Measurements from ENCODE around the gene DNAJC18. TPM values are rescaled to one million over a fixed set of nuclear protein-coding genes. Genes with fewer than 3 reads are reported as not detected.

The DNAJC18 gene
- total and polyA plus RNA-seq, 2 experiments from 2014 or later = 10.6 to 14.4 TPM

GRCh38 chr5:139415221-139415861 lies 24.0 kb downstream of the DNAJC18 start:
- Histone ChIP-seq H3K9me2 (replicated peaks; ENCODE audit: insufficient read depth) (no peaks in the 10 kb centered on the region), H3K4me1 (ENCODE audit: insufficient read depth) (peaks cover 21% of the 10 kb centered on the region), H4K20me1 (ENCODE audit: insufficient read depth, poor library complexity, severe bottlenecking) (no peaks in the 10 kb centered on the region), H3K27ac (no peak overlapping the region), H3K9me3 (ENCODE audit: low read depth) (no peaks in the 10 kb centered on the region), H3K79me2 (no peaks in the 10 kb centered on the region), H3K36me3 (replicated peaks; ENCODE audit: insufficient read depth, low read depth) (no peaks in the 10 kb centered on the region), H3K4me2 (no peak overlapping the region), H2AFZ (no peak overlapping the region), H3K27me3 (no peaks in the 10 kb centered on the region), H3K4me3 (no peak overlapping the region)
- WGBS (ENCODE audit: low lambda C conversion rate, missing lambda C conversion rate) = 91% methylated on average over 8 of the region's 8 CpGs
- no peak for TF ChIP-seq EZH2phosphoT487 (IDR thresholded peaks at IDR 0.05; ENCODE audit: low read depth, severe bottlenecking, unreplicated experiment)
- no peak for DNase-seq (ENCODE audit: low spot score)

GRCh38 chr5:139414581-139415130 lies 24.7 kb downstream of the DNAJC18 start:
- Histone ChIP-seq H3K36me3 (replicated peaks; ENCODE audit: insufficient read depth, low read depth) (no peaks in the 10 kb centered on the region), H3K4me3 (no peak overlapping the region), H3K27me3 (no peaks in the 10 kb centered on the region), H3K27ac (no peak overlapping the region), H3K4me1 (ENCODE audit: insufficient read depth) (peaks cover 21% of the 10 kb centered on the region), H3K79me2 (no peaks in the 10 kb centered on the region), H4K20me1 (ENCODE audit: insufficient read depth, poor library complexity, severe bottlenecking) (no peaks in the 10 kb centered on the region), H3K9me3 (ENCODE audit: low read depth) (no peaks in the 10 kb centered on the region), H3K9me2 (replicated peaks; ENCODE audit: insufficient read depth) (no peaks in the 10 kb centered on the region), H2AFZ (no peak overlapping the region), H3K4me2 (no peak overlapping the region)
- DNase-seq (ENCODE audit: low spot score) = no peak
- WGBS (ENCODE audit: low lambda C conversion rate, missing lambda C conversion rate) = 93% methylated on average over 9 of the region's 9 CpGs
- TF ChIP-seq EZH2 (IDR thresholded peaks at IDR 0.05; ENCODE audit: borderline replicate concordance) (no peak), EZH2phosphoT487 (IDR thresholded peaks at IDR 0.05; ENCODE audit: low read depth, severe bottlenecking, unreplicated experiment) (no peak)
- TF ChIP-seq, protein P1, sequence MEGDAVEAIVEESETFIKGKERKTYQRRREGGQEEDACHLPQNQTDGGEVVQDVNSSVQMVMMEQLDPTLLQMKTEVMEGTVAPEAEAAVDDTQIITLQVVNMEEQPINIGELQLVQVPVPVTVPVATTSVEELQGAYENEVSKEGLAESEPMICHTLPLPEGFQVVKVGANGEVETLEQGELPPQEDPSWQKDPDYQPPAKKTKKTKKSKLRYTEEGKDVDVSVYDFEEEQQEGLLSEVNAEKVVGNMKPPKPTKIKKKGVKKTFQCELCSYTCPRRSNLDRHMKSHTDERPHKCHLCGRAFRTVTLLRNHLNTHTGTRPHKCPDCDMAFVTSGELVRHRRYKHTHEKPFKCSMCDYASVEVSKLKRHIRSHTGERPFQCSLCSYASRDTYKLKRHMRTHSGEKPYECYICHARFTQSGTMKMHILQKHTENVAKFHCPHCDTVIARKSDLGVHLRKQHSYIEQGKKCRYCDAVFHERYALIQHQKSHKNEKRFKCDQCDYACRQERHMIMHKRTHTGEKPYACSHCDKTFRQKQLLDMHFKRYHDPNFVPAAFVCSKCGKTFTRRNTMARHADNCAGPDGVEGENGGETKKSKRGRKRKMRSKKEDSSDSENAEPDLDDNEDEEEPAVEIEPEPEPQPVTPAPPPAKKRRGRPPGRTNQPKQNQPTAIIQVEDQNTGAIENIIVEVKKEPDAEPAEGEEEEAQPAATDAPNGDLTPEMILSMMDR (IDR thresholded peaks at IDR 0.05; ENCODE audit: poor library complexity) = no peak

- Histone ChIP-seq H3K27me3 (no peaks in the 10 kb centered on the region), H3K4me2 (no peak overlapping the region), H3K36me3 (replicated peaks; ENCODE audit: insufficient read depth, low read depth) (no peaks in the 10 kb centered on the region), H3K9me2 (replicated peaks; ENCODE audit: insufficient read depth) (no peaks in the 10 kb centered on the region), H3K27ac (no peak overlapping the region), H2AFZ (no peak overlapping the region), H4K20me1 (ENCODE audit: insufficient read depth, poor library complexity, severe bottlenecking) (no peaks in the 10 kb centered on the region), H3K79me2 (no peaks in the 10 kb centered on the region), H3K4me3 (no peak overlapping the region), H3K4me1 (ENCODE audit: insufficient read depth) (peaks cover 15% of the 10 kb centered on the region), H3K9me3 (ENCODE audit: low read depth) (no peaks in the 10 kb centered on the region)
- TF ChIP-seq EZH2phosphoT487 (IDR thresholded peaks at IDR 0.05; ENCODE audit: low read depth, severe bottlenecking, unreplicated experiment) (no peak), EZH2 (IDR thresholded peaks at IDR 0.05; ENCODE audit: borderline replicate concordance) (no peak)
- TF ChIP-seq, protein P1 (IDR thresholded peaks at IDR 0.05; ENCODE audit: poor library complexity) = no peak
- DNase-seq (ENCODE audit: low spot score) = no peak
- WGBS (ENCODE audit: low lambda C conversion rate, missing lambda C conversion rate) = 97% methylated on average over 6 of the region's 6 CpGs
These were observed 25.4 kb downstream of the DNAJC18 start for GRCh38 chr5:139413963-139414362.

DNA sequence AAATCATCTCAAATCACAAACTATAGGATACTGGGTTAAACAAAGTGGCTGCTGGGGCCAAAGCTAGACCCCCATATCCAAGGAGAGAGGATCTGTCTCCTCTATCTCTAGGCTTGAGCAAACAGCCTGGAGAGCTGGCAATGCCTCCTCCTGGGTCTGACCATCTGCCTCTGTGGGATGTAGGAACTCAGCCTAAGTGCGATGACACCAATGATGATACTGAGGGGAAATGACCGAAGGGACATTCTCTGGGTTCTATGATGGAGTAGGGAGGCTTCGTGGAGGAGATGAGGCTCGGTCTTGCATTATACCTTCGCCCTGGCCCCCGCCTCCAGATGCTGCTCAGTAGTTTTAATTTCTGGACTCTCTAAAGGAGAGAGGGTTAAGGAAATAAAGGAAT lies 26.2 kb downstream of the DNAJC18 start:
- no peaks in the 10 kb centered on the region for H3K36me3 ChIP-seq (replicated peaks; ENCODE audit: insufficient read depth, low read depth)
- H2AFZ ChIP-seq = no peak overlapping the region
- H3K27me3 ChIP-seq = no peaks in the 10 kb centered on the region
- H3K79me2 ChIP-seq = no peaks in the 10 kb centered on the region
- no peak for TF ChIP-seq EZH2phosphoT487 (IDR thresholded peaks at IDR 0.05; ENCODE audit: low read depth, severe bottlenecking, unreplicated experiment)
- no peak for TF ChIP-seq EZH2 (IDR thresholded peaks at IDR 0.05; ENCODE audit: borderline replicate concordance)
- TF ChIP-seq, protein P1 (IDR thresholded peaks at IDR 0.05; ENCODE audit: poor library complexity) = no peak
- peaks cover 10% of the 10 kb centered on the region for H3K4me1 ChIP-seq (ENCODE audit: insufficient read depth)
- H3K4me3 ChIP-seq = no peak overlapping the region
- no peaks in the 10 kb centered on the region for H3K9me3 ChIP-seq (ENCODE audit: low read depth)
- H4K20me1 ChIP-seq (ENCODE audit: insufficient read depth, poor library complexity, severe bottlenecking) = no peaks in the 10 kb centered on the region
- WGBS (ENCODE audit: low lambda C conversion rate, missing lambda C conversion rate) = 97% methylated on average over 6 of the region's 6 CpGs
- no peak overlapping the region for H3K4me2 ChIP-seq
- no peak overlapping the region for H3K27ac ChIP-seq
- DNase-seq (ENCODE audit: low spot score) = no peak
- H3K9me2 ChIP-seq (replicated peaks; ENCODE audit: insufficient read depth) = no peaks in the 10 kb centered on the region

Measured in hepatocyte (in vitro differentiated cells).